ENCODE measurements around the gene TFEC.
"Not testable (repeated sequence)": the region's sequence is repeated elsewhere in the genome, so short reads cannot be mapped to it uniquely, and the experiment has no call there.

Gene TFEC

GRCh38 chr7:116030651-116031276, at the start of gene TFEC:
Gene TFEC (minus strand): TSS chr7:116030763. CDS start chr7:115984441, 46,322 bp downstream.
- DNase-seq (ENCODE audit: low read depth in 2 of 2): no peak

GRCh38 chr7:116075351-116076145, 45.0 kb upstream of the TFEC start:
- no peak for DNase-seq (ENCODE audit: low read depth in 2 of 2)

- no peak for DNase-seq (ENCODE audit: low read depth in 2 of 2)
Observed at GRCh38 chr7:116071629-116072028, 41.1 kb upstream of the TFEC start.

- DNase-seq (ENCODE audit: low read depth in 2 of 2): no peak
Observed at GRCh38 chr7:116064179-116064578, 33.6 kb upstream of the TFEC start.

- no peak for DNase-seq (ENCODE audit: low read depth in 2 of 2)
Observed at GRCh38 chr7:116062666-116063065, 32.1 kb upstream of the TFEC start.

- no peak for DNase-seq (ENCODE audit: low read depth in 2 of 2)
Observed at GRCh38 chr7:116052006-116052405, 21.4 kb upstream of the TFEC start.

GRCh38 chr7:116047261-116047660, 16.7 kb upstream of the TFEC start:
- DNase-seq (ENCODE audit: low read depth in 2 of 2): not testable (repeated sequence)

- no peak for DNase-seq (ENCODE audit: low read depth in 2 of 2)
Observed at GRCh38 chr7:116045532-116045931, 15.0 kb upstream of the TFEC start.

GRCh38 chr7:116041615-116042014, 11.1 kb upstream of the TFEC start:
- DNase-seq (ENCODE audit: low read depth in 2 of 2): no peak

GRCh38 chr7:116037401-116037800, 6.8 kb upstream of the TFEC start:
- no peak for DNase-seq (ENCODE audit: low read depth in 2 of 2)

- no peak for DNase-seq (ENCODE audit: low read depth in 2 of 2)
Observed at GRCh38 chr7:116034411-116034810, 3.8 kb upstream of the TFEC start.

- DNase-seq (ENCODE audit: low read depth in 2 of 2): no peak
Observed at GRCh38 chr7:116032886-116033285, 2.3 kb upstream of the TFEC start.

GRCh38 chr7:116028787-116029186, 1.8 kb downstream of the TFEC start:
- no peak for DNase-seq (ENCODE audit: low read depth in 2 of 2)

- DNase-seq (ENCODE audit: low read depth in 2 of 2): no peak
Observed at GRCh38 chr7:116027786-116028185, 2.8 kb downstream of the TFEC start.

GRCh38 chr7:116024826-116025809, 5.4 kb downstream of the TFEC start:
- no peak for DNase-seq (ENCODE audit: low read depth in 2 of 2)

GRCh38 chr7:116021237-116021636, 9.3 kb downstream of the TFEC start:
- DNase-seq (ENCODE audit: low read depth in 2 of 2): no peak

GRCh38 chr7:116018731-116019130, 11.8 kb downstream of the TFEC start:
- no peak for DNase-seq (ENCODE audit: low read depth in 2 of 2)

- DNase-seq (ENCODE audit: low read depth in 2 of 2): no peak
Observed at GRCh38 chr7:116013675-116014074, 16.9 kb downstream of the TFEC start.

- no peak for DNase-seq (ENCODE audit: low read depth in 2 of 2)
Observed at GRCh38 chr7:116011584-116011983, 19.0 kb downstream of the TFEC start.

- DNase-seq (ENCODE audit: low read depth in 2 of 2): not testable (repeated sequence)
Observed at GRCh38 chr7:116004762-116005161, 25.8 kb downstream of the TFEC start.

- no peak for DNase-seq (ENCODE audit: low read depth in 2 of 2)
Observed at GRCh38 chr7:115997221-115997620, 33.3 kb downstream of the TFEC start.

GRCh38 chr7:115995701-115996100, 34.9 kb downstream of the TFEC start:
- no peak for DNase-seq (ENCODE audit: low read depth in 2 of 2)

Measured in stimulated activated CD4-positive, alpha-beta T cell treated with anti-CD3 and anti-CD28 coated beads, Interleukin-1b, Interleukin-23, amount 100 ng/mL, for 1 hour (primary cell).